Measurements from ENCODE around the gene CALML4.
"Not testable (repeated sequence)": the region's sequence is repeated elsewhere in the genome, so short reads cannot be mapped to it uniquely, and the experiment has no call there.

DNA sequence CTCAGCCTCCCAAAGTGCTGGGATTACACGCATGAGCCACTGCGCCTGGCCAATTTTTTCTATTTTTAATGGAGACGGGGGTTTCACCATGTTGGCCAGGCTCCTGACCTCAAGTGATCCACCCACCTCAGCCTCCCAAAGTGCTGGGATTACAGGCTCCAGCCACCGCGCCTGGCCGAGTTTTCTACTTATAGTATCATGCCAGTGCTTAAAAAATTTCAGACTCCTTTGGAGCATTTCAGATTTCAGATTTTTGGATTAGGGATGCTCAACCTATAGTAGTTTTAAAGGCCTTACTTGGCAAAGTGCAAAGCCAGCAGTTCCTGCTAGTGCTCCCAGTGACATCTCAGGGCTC lies 8.3 kb upstream of the CALML4 start:
- TF ChIP-seq POLR2A, CTCF, EP300 (IDR thresholded peaks at IDR 0.05): not testable (repeated sequence)
